Mesenchymal stem cell (in vitro differentiated cells and primary cell): ENCODE data around the gene LRRC56.

Experiments used
- DNase-seq: peaks from one replicate; pipeline ENCODE4 v3.0.0-alpha.2; 2013
- H2AFZ ChIP-seq: one replicate; pipeline ENCODE4 v1.6.1; 2013; ENCODE audit warnings: low read depth, mild to moderate bottlenecking, control low read depth, inconsistent platforms, low read length, moderate library complexity
- H2AK5ac ChIP-seq: 2 replicates; pipeline ENCODE4 v1.6.1; 2013; ENCODE audit warnings: low read length, moderate library complexity, mild to moderate bottlenecking, inconsistent platforms; ENCODE audit not compliant: severe bottlenecking
- H2BK120ac ChIP-seq: one replicate; pipeline ENCODE4 v1.6.1; 2013; ENCODE audit warnings: low read depth, mild to moderate bottlenecking, inconsistent platforms, low read length, moderate library complexity
- H2BK12ac ChIP-seq, 2 experiments: one replicate each; pipeline ENCODE4 v1.6.1; 2013; ENCODE audit warnings: inconsistent platforms in 2 of 2, low read length in 2 of 2, mild to moderate bottlenecking in 2 of 2, moderate library complexity in 2 of 2, control low read depth in 1 of 2
- H2BK15ac ChIP-seq: one replicate; pipeline ENCODE4 v1.6.1; 2013; ENCODE audit warnings: mild to moderate bottlenecking, low read depth, inconsistent platforms; ENCODE audit not compliant: poor library complexity, severe bottlenecking
- H2BK5ac ChIP-seq: 2 replicates; pipeline ENCODE4 v1.6.1; 2013; ENCODE audit warnings: low read depth, mild to moderate bottlenecking, low read length, control low read depth, inconsistent platforms; ENCODE audit not compliant: poor library complexity, severe bottlenecking
- H3K14ac ChIP-seq, 2 experiments: one replicate each; pipeline ENCODE4 v1.6.1; 2013; ENCODE audit warnings: inconsistent platforms in 2 of 2, low read length in 2 of 2, control low read depth in 1 of 2, mild to moderate bottlenecking in 1 of 2, moderate library complexity in 1 of 2
- H3K18ac ChIP-seq, 2 experiments: one replicate each; pipeline ENCODE4 v1.6.1; 2013; ENCODE audit warnings: inconsistent platforms in 2 of 2, low read length in 2 of 2, control low read depth in 1 of 2, low read depth in 1 of 2, mild to moderate bottlenecking in 1 of 2
- H3K23ac ChIP-seq, 2 experiments: one replicate each; pipeline ENCODE4 v1.6.1; 2013; ENCODE audit warnings: inconsistent platforms in 2 of 2, low read length in 2 of 2, mild to moderate bottlenecking in 2 of 2, moderate library complexity in 2 of 2, control low read depth in 1 of 2
- H3K27ac ChIP-seq: 2 replicates; pipeline ENCODE4 v1.5.1; 2013; ENCODE audit warnings: mild to moderate bottlenecking, moderate library complexity, low read length, control low read depth, inconsistent platforms; ENCODE audit not compliant: poor library complexity, severe bottlenecking
- H3K27me3 ChIP-seq, 2 experiments: 2 replicates each; pipeline versions ENCODE4 v1.6.1 to v1.7.0; 2013; ENCODE audit warnings: low read length in 2 of 2, mild to moderate bottlenecking in 2 of 2, moderate library complexity in 2 of 2, control low read depth in 1 of 2, inconsistent platforms in 1 of 2; ENCODE audit not compliant: control insufficient read depth in 1 of 2, insufficient read depth in 1 of 2
- H3K36me3 ChIP-seq, 2 experiments: 2 replicates each; pipeline versions ENCODE4 v1.6.1 to v1.7.0; 2013; ENCODE audit warnings: low read length in 2 of 2, control low read depth in 1 of 2, inconsistent platforms in 1 of 2, low read depth in 1 of 2, mild to moderate bottlenecking in 1 of 2; ENCODE audit not compliant: insufficient read depth in 2 of 2, control insufficient read depth in 1 of 2
- H3K4ac ChIP-seq, 2 experiments: one replicate each; pipeline ENCODE4 v1.6.1; 2013; ENCODE audit warnings: inconsistent platforms in 2 of 2, low read length in 2 of 2, mild to moderate bottlenecking in 2 of 2, moderate library complexity in 2 of 2, control low read depth in 1 of 2, low read depth in 1 of 2
- H3K4me1 ChIP-seq: 2 replicates; pipeline ENCODE4 v1.6.1; 2013; ENCODE audit warnings: low read depth, low read length, control low read depth; ENCODE audit not compliant: control insufficient read depth, insufficient read depth
- H3K4me2 ChIP-seq: 2 replicates; pipeline ENCODE4 v1.6.1; 2013; ENCODE audit warnings: low read length, mild to moderate bottlenecking, inconsistent platforms; ENCODE audit not compliant: poor library complexity, severe bottlenecking
- H3K4me3 ChIP-seq, 2 experiments: 2 replicates each; pipeline versions ENCODE4 v1.5.1 to v1.7.0; 2013; ENCODE audit warnings: low read length in 2 of 2, mild to moderate bottlenecking in 2 of 2, control low read depth in 1 of 2, low read depth in 1 of 2; ENCODE audit not compliant: insufficient read depth in 1 of 2
- H3K79me1 ChIP-seq: replicated peaks from 2 replicates; pipeline ENCODE4 v1.6.1; 2013; ENCODE audit warnings: mild to moderate bottlenecking, control low read depth, low read length, inconsistent platforms; ENCODE audit not compliant: poor library complexity, severe bottlenecking
- H3K9ac ChIP-seq: 2 replicates; pipeline ENCODE4 v1.7.0; 2013; ENCODE audit warnings: mild to moderate bottlenecking, low read length, moderate library complexity
- H3K9me3 ChIP-seq: 2 replicates; pipeline ENCODE4 v1.7.0; 2013; ENCODE audit warnings: mild to moderate bottlenecking, low read length; ENCODE audit not compliant: control insufficient read depth
- H4K8ac ChIP-seq: one replicate; pipeline ENCODE4 v1.6.1; 2013; ENCODE audit warnings: inconsistent platforms, mild to moderate bottlenecking, low read length, moderate library complexity
- H4K91ac ChIP-seq: one replicate; pipeline ENCODE4 v1.6.1; 2013; ENCODE audit warnings: mild to moderate bottlenecking, low read length, inconsistent platforms
- WGBS: methylation state at CpG from one replicate; pipeline ENCODE4 v1.1.7; 2013; ENCODE audit warnings: mixed read lengths; 5-methylcytosine and 5-hydroxymethylcytosine counted together

The LRRC56 gene

DNA sequence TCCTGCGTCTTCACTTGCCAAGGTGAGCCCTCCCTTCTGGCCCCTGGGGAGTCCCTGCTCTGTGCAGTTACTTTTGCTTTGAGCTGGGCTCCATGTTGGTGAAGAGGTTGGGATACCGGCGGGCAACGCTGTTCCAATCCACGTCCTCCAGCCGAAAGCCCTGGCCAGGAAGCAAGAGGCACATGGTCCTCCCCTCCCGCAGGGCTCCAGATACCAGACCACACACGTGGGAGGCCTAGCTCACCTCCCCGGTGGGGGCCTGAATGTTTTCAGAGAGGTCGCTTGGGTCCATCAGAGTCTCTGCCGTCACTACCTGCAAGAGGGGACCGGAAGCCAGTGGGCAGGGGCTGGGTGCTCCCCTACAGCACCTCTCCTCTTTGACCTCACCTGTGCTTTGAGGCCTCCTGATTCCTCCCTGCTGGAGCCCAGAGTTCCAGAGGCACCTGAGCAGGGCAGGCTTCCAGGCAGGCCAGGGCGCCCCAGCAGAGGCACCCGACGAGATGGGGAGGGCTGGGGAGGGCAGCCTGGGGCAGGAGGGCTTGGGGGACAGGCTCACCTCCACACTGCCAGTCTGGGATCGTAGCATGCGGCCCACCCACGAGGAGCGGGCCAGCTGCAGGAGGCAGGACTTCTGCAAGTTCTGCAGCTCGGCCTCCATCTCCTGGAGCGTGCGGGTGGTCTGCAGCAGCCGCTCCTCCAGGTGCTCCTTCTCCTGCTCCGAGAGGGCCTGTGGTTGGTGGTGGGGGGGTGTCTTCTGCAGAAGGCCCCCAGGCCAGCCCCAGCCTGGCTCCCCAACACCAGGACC is 20.2 kb downstream of the LRRC56 start:
- no peak overlapping the region for H3K4ac ChIP-seq
- no peak overlapping the region for H3K18ac ChIP-seq
- H3K27me3 ChIP-seq, result peaks cover 12 to 84% of the 10 kb centered on the region in 2 experiments
- no peak overlapping the region for H2BK120ac ChIP-seq
- H2BK15ac ChIP-seq, result no peak overlapping the region
- H3K27ac ChIP-seq, result no peak overlapping the region
- no peak overlapping the region for H2BK12ac ChIP-seq
- 88% methylated on average over 20 of the region's 24 CpGs for WGBS
- no peak overlapping the region for H2AFZ ChIP-seq
- H3K23ac ChIP-seq, result no peak overlapping the region
- no peak for DNase-seq
- peaks cover 0 to 7% of the 10 kb centered on the region in 2 experiments for H3K36me3 ChIP-seq
- no peak overlapping the region for H3K9ac ChIP-seq
- no peaks in the 10 kb centered on the region for H3K9me3 ChIP-seq
- H3K4me1 ChIP-seq, result peaks cover 37% of the 10 kb centered on the region
- no peak overlapping the region for H2AK5ac ChIP-seq
- H3K4me2 ChIP-seq, result no peak overlapping the region
- no peak overlapping the region for H2BK5ac ChIP-seq
- H3K14ac ChIP-seq, result no peak overlapping the region
- H4K91ac ChIP-seq, result no peak overlapping the region
- H3K79me1 ChIP-seq, result peaks cover 9% of the 10 kb centered on the region
- H3K4me3 ChIP-seq, result no peak overlapping the region
- no peak overlapping the region for H4K8ac ChIP-seq

DNA sequence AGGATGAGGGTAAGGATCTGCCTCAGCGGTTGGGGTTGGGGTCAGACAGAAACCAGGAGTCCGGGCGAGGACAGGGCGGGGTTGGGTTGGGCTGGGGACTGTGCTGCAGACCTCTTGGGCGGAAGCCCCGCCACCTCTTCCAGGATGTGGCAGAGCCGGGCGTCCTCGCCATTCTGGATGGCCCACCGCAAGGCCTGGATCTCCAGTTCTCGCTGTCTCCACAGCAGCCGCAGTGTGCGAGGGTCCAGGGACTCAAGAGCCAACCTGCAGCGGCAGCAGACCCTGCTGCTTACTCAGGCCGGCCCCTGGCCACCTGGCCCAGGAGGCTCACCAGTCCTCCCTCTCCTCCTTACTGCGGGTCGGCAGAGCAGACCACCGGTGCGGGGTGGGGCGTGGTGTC is 21.2 kb downstream of the LRRC56 start:
- Histone ChIP-seq H3K27me3 (peaks cover 12 to 79% of the 10 kb centered on the region in 2 experiments), H2BK5ac (no peak overlapping the region), H3K36me3 (peaks cover 0 to 17% of the 10 kb centered on the region in 2 experiments), H4K8ac (no peak overlapping the region), H3K14ac (no peak overlapping the region), H3K18ac (no peak overlapping the region), H3K4me1 (peaks cover 44% of the 10 kb centered on the region), H3K79me1 (peaks cover 15% of the 10 kb centered on the region), H4K91ac (no peak overlapping the region), H3K4ac (no peak overlapping the region), H3K4me3 (no peak overlapping the region), H2BK12ac (no peak overlapping the region), H3K23ac (no peak overlapping the region), H2AFZ (no peak overlapping the region), H3K27ac (no peak overlapping the region), H2BK120ac (no peak overlapping the region), H3K4me2 (no peak overlapping the region), H2BK15ac (no peak overlapping the region), H3K9me3 (no peaks in the 10 kb centered on the region), H2AK5ac (no peak overlapping the region), H3K9ac (no peak overlapping the region)
- no peak for DNase-seq
- WGBS, result 83% methylated on average over 19 of the region's 20 CpGs

DNA sequence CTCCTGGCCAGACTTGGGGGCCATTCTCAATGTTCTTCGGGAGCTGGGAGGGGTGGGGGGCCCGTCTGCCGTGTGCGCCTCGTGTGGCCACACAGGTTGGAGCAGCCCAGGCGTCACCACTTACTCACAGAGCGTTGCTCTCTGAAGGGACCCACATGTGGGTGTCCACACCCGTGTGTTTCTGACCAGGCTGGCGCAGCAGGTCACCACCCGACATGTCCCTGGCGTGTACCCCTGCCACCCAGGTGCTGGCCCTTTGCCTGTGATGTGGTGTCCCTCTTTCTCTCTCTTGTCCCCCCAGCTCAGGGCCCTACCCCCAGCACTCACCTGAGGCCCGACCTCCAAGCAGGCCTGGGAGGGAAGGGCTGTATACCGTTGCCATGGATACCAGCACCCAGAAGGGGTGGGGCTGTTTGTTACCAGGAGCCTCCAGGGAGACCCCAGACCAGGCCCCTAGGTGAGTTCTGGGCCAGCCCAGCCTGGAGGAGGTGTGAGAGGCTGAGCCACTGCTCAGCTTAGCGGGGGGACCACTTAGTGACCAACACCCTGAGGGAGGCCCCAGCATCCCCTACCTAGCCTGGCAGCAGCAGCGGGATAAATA is 21.8 kb downstream of the LRRC56 start:
- H2BK15ac ChIP-seq, result no peak overlapping the region
- no peak overlapping the region for H3K9ac ChIP-seq
- no peak overlapping the region for H2BK120ac ChIP-seq
- H3K18ac ChIP-seq, result no peak overlapping the region
- H3K36me3 ChIP-seq, result peaks cover 0 to 23% of the 10 kb centered on the region in 2 experiments
- H3K27me3 ChIP-seq, result peaks cover 12 to 78% of the 10 kb centered on the region in 2 experiments
- peak overlapping the region in 1 of 2 experiments; percentile 14 for H2BK12ac ChIP-seq
- no peak overlapping the region for H2AK5ac ChIP-seq
- no peak overlapping the region for H3K4ac ChIP-seq
- no peak overlapping the region for H2BK5ac ChIP-seq
- H3K4me3 ChIP-seq, result no peak overlapping the region
- WGBS, result 85% methylated on average over 15 of the region's 15 CpGs
- H3K27ac ChIP-seq, result no peak overlapping the region
- no peak overlapping the region for H3K14ac ChIP-seq
- H3K23ac ChIP-seq, result no peak overlapping the region
- H3K4me2 ChIP-seq, result no peak overlapping the region
- H3K79me1 ChIP-seq, result peaks cover 16% of the 10 kb centered on the region
- DNase-seq, result no peak
- H3K4me1 ChIP-seq, result peaks cover 48% of the 10 kb centered on the region
- peak overlapping the region; percentile 45 for H4K91ac ChIP-seq
- no peaks in the 10 kb centered on the region for H3K9me3 ChIP-seq
- H2AFZ ChIP-seq, result no peak overlapping the region
- H4K8ac ChIP-seq, result no peak overlapping the region

GRCh38 chr11:559712-560304 is 22.5 kb downstream of the LRRC56 start:
- Histone ChIP-seq H3K18ac (peak overlapping the region in 1 of 2 experiments; percentile 83), H2BK5ac (no peak overlapping the region), H4K8ac (no peak overlapping the region), H3K79me1 (peaks cover 18% of the 10 kb centered on the region), H2AFZ (peak overlapping the region; percentile 88), H3K4me2 (peak overlapping the region; percentile 96), H3K9ac (no peak overlapping the region), H2AK5ac (peak overlapping the region; percentile 50), H3K23ac (peak overlapping the region in 1 of 2 experiments; percentile 86), H3K27me3 (peaks cover 12 to 73% of the 10 kb centered on the region in 2 experiments), H3K4me1 (peaks cover 45% of the 10 kb centered on the region), H2BK120ac (peak overlapping the region; percentile 39), H3K4ac (no peak overlapping the region), H2BK12ac (no peak overlapping the region), H3K27ac (no peak overlapping the region), H3K36me3 (peaks cover 0 to 28% of the 10 kb centered on the region in 2 experiments), H3K9me3 (no peaks in the 10 kb centered on the region), H3K14ac (peak overlapping the region in 1 of 2 experiments; percentile 18), H4K91ac (no peak overlapping the region), H3K4me3 (peak overlapping the region in 1 of 2 experiments; percentile 70), H2BK15ac (no peak overlapping the region)
- DNase-seq, result no peak
- WGBS, result 73% methylated on average over 18 of the region's 18 CpGs
